ENCODE data around the gene MOSMO.

MOSMO gene

DNA sequence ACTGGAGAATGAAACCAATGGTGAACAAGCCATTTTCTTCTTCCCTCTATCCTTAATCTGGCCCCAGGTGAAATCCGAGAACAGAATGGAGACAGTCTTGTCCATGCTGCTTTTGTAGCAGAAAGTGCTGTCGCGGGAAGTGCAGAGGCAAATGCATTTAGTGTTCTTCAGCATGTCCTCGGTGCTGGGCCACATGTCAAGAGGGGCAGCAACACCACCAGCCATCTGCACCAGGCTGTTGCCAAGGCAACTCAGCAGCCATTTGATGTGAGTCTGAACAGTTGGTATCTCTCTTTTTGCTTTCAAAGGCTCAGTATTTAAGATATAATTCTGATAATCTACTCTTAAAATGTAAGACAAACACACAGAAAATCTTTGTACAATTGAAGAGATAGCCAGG, 36.1 kb upstream of the MOSMO start:
- Histone ChIP-seq H3K4me1 (ENCODE audit: insufficient read depth, poor library complexity, severe bottlenecking) (no peaks in the 10 kb centered on the region), H3K4me3 (ENCODE audit: severe bottlenecking) (no peak overlapping the region), H3K27me3 (ENCODE audit: insufficient read depth, poor library complexity, severe bottlenecking) (no peaks in the 10 kb centered on the region), H3K27ac (ENCODE audit: poor library complexity, severe bottlenecking) (no peak overlapping the region), H3K9me3 (ENCODE audit: severe bottlenecking) (no peaks in the 10 kb centered on the region), H3K36me3 (ENCODE audit: low read depth) (peaks cover 100% of the 10 kb centered on the region)
- no peak for DNase-seq (ENCODE audit: low spot score)
- no peak for ATAC-seq (ENCODE audit: low read depth)
- TF ChIP-seq, protein P1, sequence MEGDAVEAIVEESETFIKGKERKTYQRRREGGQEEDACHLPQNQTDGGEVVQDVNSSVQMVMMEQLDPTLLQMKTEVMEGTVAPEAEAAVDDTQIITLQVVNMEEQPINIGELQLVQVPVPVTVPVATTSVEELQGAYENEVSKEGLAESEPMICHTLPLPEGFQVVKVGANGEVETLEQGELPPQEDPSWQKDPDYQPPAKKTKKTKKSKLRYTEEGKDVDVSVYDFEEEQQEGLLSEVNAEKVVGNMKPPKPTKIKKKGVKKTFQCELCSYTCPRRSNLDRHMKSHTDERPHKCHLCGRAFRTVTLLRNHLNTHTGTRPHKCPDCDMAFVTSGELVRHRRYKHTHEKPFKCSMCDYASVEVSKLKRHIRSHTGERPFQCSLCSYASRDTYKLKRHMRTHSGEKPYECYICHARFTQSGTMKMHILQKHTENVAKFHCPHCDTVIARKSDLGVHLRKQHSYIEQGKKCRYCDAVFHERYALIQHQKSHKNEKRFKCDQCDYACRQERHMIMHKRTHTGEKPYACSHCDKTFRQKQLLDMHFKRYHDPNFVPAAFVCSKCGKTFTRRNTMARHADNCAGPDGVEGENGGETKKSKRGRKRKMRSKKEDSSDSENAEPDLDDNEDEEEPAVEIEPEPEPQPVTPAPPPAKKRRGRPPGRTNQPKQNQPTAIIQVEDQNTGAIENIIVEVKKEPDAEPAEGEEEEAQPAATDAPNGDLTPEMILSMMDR (IDR thresholded peaks at IDR 0.05; ENCODE audit: poor library complexity, severe bottlenecking), result no peak

GRCh38 chr16:21973945-21974344, 34.0 kb upstream of the MOSMO start:
- H3K27me3 ChIP-seq (ENCODE audit: insufficient read depth, poor library complexity, severe bottlenecking), result no peaks in the 10 kb centered on the region
- DNase-seq (ENCODE audit: low spot score), result no peak
- no peaks in the 10 kb centered on the region for H3K4me1 ChIP-seq (ENCODE audit: insufficient read depth, poor library complexity, severe bottlenecking)
- H3K9me3 ChIP-seq (ENCODE audit: severe bottlenecking), result no peaks in the 10 kb centered on the region
- no peak overlapping the region for H3K27ac ChIP-seq (ENCODE audit: poor library complexity, severe bottlenecking)
- TF ChIP-seq, protein P1 (IDR thresholded peaks at IDR 0.05; ENCODE audit: poor library complexity, severe bottlenecking), result no peak
- no peak overlapping the region for H3K4me3 ChIP-seq (ENCODE audit: severe bottlenecking)
- ATAC-seq (ENCODE audit: low read depth), result no peak
- H3K36me3 ChIP-seq (ENCODE audit: low read depth), result peaks cover 99% of the 10 kb centered on the region

- ATAC-seq (ENCODE audit: low read depth) (no peak; the same call in 2 of the 3 replicates), DNase-seq (ENCODE audit: low spot score) (no peak)
- Histone ChIP-seq H3K9me3 (ENCODE audit: severe bottlenecking) (no peaks in the 10 kb centered on the region), H3K4me3 (ENCODE audit: severe bottlenecking) (no peak overlapping the region), H3K36me3 (ENCODE audit: low read depth) (peaks cover 90% of the 10 kb centered on the region), H3K27me3 (ENCODE audit: insufficient read depth, poor library complexity, severe bottlenecking) (no peaks in the 10 kb centered on the region), H3K27ac (ENCODE audit: poor library complexity, severe bottlenecking) (no peak overlapping the region), H3K4me1 (ENCODE audit: insufficient read depth, poor library complexity, severe bottlenecking) (no peaks in the 10 kb centered on the region)
- TF ChIP-seq, protein P1 (IDR thresholded peaks at IDR 0.05; ENCODE audit: poor library complexity, severe bottlenecking), result no peak
Observed at GRCh38 chr16:21980032-21980431, 27.9 kb upstream of the MOSMO start.

DNA sequence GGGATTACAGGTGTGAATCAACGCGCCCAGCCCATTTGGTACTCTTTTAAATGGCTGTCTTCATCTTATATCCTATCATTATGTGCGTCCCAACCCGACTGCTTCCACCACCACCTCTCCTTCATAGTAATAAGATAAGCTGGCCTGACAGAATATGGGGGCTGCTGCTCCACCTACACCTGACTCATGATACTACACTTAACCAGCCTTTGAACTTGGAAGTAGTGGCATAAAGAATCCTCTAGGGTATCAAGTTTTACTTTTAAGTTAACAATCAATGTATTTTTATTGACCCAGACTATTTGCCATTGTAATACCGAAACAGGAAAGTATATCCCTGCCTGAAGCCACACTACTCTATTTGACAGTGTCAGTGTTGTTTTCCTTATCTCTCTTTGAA, 25.8 kb upstream of the MOSMO start:
- DNase-seq (ENCODE audit: low spot score) (no peak), ATAC-seq (ENCODE audit: low read depth) (0 out of 3 replicates have a peak, but pooled peaks have one; percentile 31)
- Histone ChIP-seq H3K27ac (ENCODE audit: poor library complexity, severe bottlenecking) (no peak overlapping the region), H3K4me1 (ENCODE audit: insufficient read depth, poor library complexity, severe bottlenecking) (no peaks in the 10 kb centered on the region), H3K4me3 (ENCODE audit: severe bottlenecking) (no peak overlapping the region), H3K9me3 (ENCODE audit: severe bottlenecking) (no peaks in the 10 kb centered on the region), H3K36me3 (ENCODE audit: low read depth) (peaks cover 70% of the 10 kb centered on the region), H3K27me3 (ENCODE audit: insufficient read depth, poor library complexity, severe bottlenecking) (no peaks in the 10 kb centered on the region)
- TF ChIP-seq, protein P1 (IDR thresholded peaks at IDR 0.05; ENCODE audit: poor library complexity, severe bottlenecking), result no peak

DNA sequence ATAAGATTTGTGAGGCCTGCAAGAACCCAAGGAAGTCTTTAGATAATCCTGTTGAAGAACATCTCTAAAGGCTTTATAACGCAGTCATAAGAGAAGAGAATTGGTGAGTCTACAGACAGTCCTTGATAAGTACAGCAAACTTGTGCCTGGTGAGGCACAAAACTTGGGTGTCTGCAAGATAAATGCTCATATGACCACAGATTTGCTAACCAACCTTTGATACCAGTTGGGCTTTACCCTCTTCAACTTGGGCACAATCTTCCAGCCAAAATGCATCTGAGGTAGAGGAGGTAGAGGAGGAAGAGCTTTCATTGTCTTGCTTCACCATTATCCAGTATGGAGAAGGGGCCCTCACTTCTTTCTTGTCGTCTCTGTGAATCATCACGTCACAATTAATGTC, 23.8 kb upstream of the MOSMO start:
- H3K27me3 ChIP-seq (ENCODE audit: insufficient read depth, poor library complexity, severe bottlenecking), result no peaks in the 10 kb centered on the region
- TF ChIP-seq, protein P1 (IDR thresholded peaks at IDR 0.05; ENCODE audit: poor library complexity, severe bottlenecking), result no peak
- no peaks in the 10 kb centered on the region for H3K4me1 ChIP-seq (ENCODE audit: insufficient read depth, poor library complexity, severe bottlenecking)
- no peak overlapping the region for H3K4me3 ChIP-seq (ENCODE audit: severe bottlenecking)
- ATAC-seq (ENCODE audit: low read depth), result no peak
- H3K36me3 ChIP-seq (ENCODE audit: low read depth), result peaks cover 51% of the 10 kb centered on the region
- no peak overlapping the region for H3K27ac ChIP-seq (ENCODE audit: poor library complexity, severe bottlenecking)
- no peaks in the 10 kb centered on the region for H3K9me3 ChIP-seq (ENCODE audit: severe bottlenecking)
- DNase-seq (ENCODE audit: low spot score), result no peak

Data from RWPE2 (cell line).